SU-DHL-6 (cell line): ENCODE measurements around the gene USP11.

Experiments
- H2AFZ ChIP-seq: fragments of 200-600 bp; sonication (generic); 2 replicates; pipeline ENCODE4 v1.6.1; 2014; ENCODE audit warnings: low read depth, mild to moderate bottlenecking, moderate library complexity, mixed read lengths, antibody characterized with exemption, low read length; ENCODE audit not compliant: severe bottlenecking
- H3F3A ChIP-seq: fragments of 200-600 bp; shearing (Covaris generic); 2 replicates; pipeline ENCODE4 v1.6.0; 2016; ENCODE audit warnings: antibody characterized with exemption, mild to moderate bottlenecking; ENCODE audit not compliant: insufficient read depth
- H3K27ac ChIP-seq: fragments of 200-600 bp; sonication (generic); 2 replicates; pipeline ENCODE4 v1.5.1; 2016; ENCODE audit warnings: low read depth, mild to moderate bottlenecking, low read length, moderate library complexity, mixed read lengths
- H3K27me3 ChIP-seq: fragments of 200-600 bp; sonication (generic), shearing (Covaris generic); 2 replicates; pipeline ENCODE4 v1.6.0; 2014; ENCODE audit warnings: mild to moderate bottlenecking, low read length
- H3K36me3 ChIP-seq: fragments of 200-600 bp; sonication (generic); 2 replicates; pipeline ENCODE4 v1.6.1; 2014; ENCODE audit warnings: mild to moderate bottlenecking, low read length, mixed read lengths
- H3K4me2 ChIP-seq: fragments of 300-600, 200-600 bp; shearing (Covaris generic), sonication (generic); 2 replicates; pipeline ENCODE4 v1.6.0; 2014; ENCODE audit warnings: low read length, low read depth, mild to moderate bottlenecking; ENCODE audit not compliant: poor library complexity, severe bottlenecking
- H3K4me3 ChIP-seq: fragments of 200-600 bp; sonication (generic); 2 replicates; pipeline ENCODE4 v1.5.1; 2014; ENCODE audit warnings: antibody characterized with exemption, low read length, mild to moderate bottlenecking, mixed read lengths; ENCODE audit not compliant: insufficient read depth, poor library complexity, severe bottlenecking
- H3K79me2 ChIP-seq: fragments of 200-600 bp; sonication (generic); 2 replicates; pipeline ENCODE4 v1.6.1; 2014; ENCODE audit warnings: mild to moderate bottlenecking, low read length, moderate library complexity; ENCODE audit not compliant: insufficient read depth
- H3K9ac ChIP-seq: fragments of 200-600 bp; sonication (generic); 2 replicates; pipeline ENCODE4 v1.7.0; 2014; ENCODE audit warnings: mild to moderate bottlenecking, low read length
- H3K9me2 ChIP-seq: fragments of 200-600 bp; sonication (generic); replicated peaks from 2 replicates; pipeline ENCODE4 v1.6.1; 2014; ENCODE audit warnings: low read length; ENCODE audit not compliant: insufficient read depth
- H3K9me3 ChIP-seq: fragments of 200-600 bp; sonication (generic); 2 replicates; pipeline ENCODE4 v1.6.1; 2014; ENCODE audit warnings: low read length, mixed read lengths; ENCODE audit not compliant: insufficient read depth
- H4K20me1 ChIP-seq: fragments of 200-600 bp; sonication (generic); 2 replicates; pipeline ENCODE4 v1.6.1; 2014; ENCODE audit warnings: low read depth, mild to moderate bottlenecking, antibody characterized with exemption, low read length, moderate library complexity, mixed read lengths
- EZH2phosphoT487 ChIP-seq: fragments of 200-600 bp; sonication (generic), shearing (Covaris generic); conservative IDR thresholded peaks from 2 replicates; pipeline ENCODE4 v1.6.1; 2018; ENCODE audit warnings: mild to moderate bottlenecking, antibody characterized with exemption, low read length, moderate library complexity, mixed read lengths
- TF ChIP-seq, protein P1 (sequence below): fragments of 200-600 bp; sonication (generic); IDR thresholded peaks from one replicate; pipeline ENCODE4 v1.5.1; 2017; ENCODE audit warnings: antibody characterized with exemption, mild to moderate bottlenecking, low read length, moderate library complexity; ENCODE audit not compliant: insufficient read depth, poor library complexity, severe bottlenecking

Gene USP11

DNA sequence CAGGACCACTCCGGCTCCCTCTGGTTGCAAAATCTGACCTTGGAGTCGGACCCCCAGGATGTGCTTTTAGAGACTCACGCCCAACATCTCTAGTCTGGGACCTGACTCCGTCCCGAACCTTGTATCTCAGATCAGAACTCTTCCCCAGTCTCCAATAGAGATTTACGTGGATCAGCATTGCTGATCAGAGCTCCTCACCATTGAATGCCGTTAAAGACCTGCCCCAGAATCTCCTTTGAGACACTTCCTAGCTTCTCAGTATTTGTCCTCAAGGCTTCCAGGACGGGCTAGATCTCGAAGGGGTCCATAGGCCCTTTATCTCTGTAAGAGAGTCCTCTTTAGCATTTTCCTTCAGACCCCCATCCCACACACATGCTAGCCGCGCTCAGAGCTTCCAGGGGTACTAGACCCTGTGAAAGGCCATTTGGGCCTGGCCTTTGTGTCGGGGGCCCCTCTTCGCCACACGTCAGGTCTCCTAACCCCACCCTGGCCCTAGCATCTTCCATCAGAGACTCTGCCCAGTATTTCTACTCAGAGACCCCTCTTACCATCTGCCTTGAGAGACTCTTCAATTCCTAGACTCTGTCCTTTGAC lies 38.5 kb upstream of the USP11 start:
- peak overlapping the region; percentile 93 for H3K27ac ChIP-seq
- H2AFZ ChIP-seq, result no peak overlapping the region
- peak overlapping the region; percentile 94 for H3K9ac ChIP-seq
- H3K79me2 ChIP-seq, result peaks cover 53% of the 10 kb centered on the region
- no peak for TF ChIP-seq EZH2phosphoT487
- no peaks in the 10 kb centered on the region for H4K20me1 ChIP-seq
- H3F3A ChIP-seq, result peaks cover 23% of the 10 kb centered on the region
- H3K9me2 ChIP-seq, result no peaks in the 10 kb centered on the region
- no peaks in the 10 kb centered on the region for H3K27me3 ChIP-seq
- peak overlapping the region; percentile 65 for H3K4me3 ChIP-seq
- peak overlapping the region; percentile 91 for H3K4me2 ChIP-seq
- H3K9me3 ChIP-seq, result no peaks in the 10 kb centered on the region
- no peaks in the 10 kb centered on the region for H3K36me3 ChIP-seq

DNA sequence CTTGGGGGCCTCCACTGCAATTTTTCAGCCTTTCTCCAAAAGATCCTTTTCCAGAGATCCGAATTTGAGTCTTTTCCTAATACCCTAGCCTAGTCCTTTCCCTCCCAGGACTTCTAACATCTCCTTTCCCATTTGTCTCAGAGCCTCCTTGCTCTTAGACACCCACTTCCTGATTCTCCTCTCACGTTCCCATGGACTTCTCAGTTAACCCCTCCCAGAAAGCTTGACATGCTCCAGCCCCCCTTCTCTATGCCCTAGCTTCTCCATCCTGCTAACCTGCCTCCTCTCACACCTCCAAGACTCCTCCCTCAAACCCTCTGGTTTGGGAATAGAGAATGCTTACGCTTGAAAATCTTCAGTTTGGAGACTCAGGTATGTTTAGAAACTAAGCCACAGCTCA lies 36.7 kb upstream of the USP11 start:
- Histone ChIP-seq H3K9me2 (no peaks in the 10 kb centered on the region), H3K4me3 (no peak overlapping the region), H3K36me3 (no peaks in the 10 kb centered on the region), H3K27me3 (no peaks in the 10 kb centered on the region), H3K9ac (no peak overlapping the region), H3K9me3 (no peaks in the 10 kb centered on the region), H3K4me2 (peak overlapping the region; percentile 24), H3K79me2 (peaks cover 53% of the 10 kb centered on the region), H3F3A (peaks cover 19% of the 10 kb centered on the region), H3K27ac (no peak overlapping the region), H2AFZ (no peak overlapping the region), H4K20me1 (no peaks in the 10 kb centered on the region)
- TF ChIP-seq, protein P1, sequence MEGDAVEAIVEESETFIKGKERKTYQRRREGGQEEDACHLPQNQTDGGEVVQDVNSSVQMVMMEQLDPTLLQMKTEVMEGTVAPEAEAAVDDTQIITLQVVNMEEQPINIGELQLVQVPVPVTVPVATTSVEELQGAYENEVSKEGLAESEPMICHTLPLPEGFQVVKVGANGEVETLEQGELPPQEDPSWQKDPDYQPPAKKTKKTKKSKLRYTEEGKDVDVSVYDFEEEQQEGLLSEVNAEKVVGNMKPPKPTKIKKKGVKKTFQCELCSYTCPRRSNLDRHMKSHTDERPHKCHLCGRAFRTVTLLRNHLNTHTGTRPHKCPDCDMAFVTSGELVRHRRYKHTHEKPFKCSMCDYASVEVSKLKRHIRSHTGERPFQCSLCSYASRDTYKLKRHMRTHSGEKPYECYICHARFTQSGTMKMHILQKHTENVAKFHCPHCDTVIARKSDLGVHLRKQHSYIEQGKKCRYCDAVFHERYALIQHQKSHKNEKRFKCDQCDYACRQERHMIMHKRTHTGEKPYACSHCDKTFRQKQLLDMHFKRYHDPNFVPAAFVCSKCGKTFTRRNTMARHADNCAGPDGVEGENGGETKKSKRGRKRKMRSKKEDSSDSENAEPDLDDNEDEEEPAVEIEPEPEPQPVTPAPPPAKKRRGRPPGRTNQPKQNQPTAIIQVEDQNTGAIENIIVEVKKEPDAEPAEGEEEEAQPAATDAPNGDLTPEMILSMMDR, result no peak
- no peak for TF ChIP-seq EZH2phosphoT487

DNA sequence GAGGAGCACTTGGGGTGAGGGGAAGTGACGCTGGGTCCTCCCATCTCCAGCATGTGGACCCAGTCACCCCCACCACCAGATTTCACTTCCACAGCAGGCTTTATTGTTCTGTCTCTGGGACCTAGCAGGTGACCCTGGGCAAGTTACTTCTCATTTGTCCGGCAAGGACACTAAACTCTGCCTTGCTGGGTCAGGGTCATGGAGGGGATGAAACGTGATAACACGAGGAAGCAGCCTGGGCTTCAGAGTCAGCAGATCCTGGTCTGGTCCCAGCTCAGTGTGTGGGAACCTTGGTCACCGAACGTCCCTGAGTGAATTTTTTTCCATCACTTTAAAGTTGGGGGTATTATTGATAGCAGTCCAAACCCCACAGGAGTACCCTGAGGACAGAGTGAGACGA lies 35.3 kb upstream of the USP11 start:
- Histone ChIP-seq H3K27me3 (no peaks in the 10 kb centered on the region), H3K36me3 (no peaks in the 10 kb centered on the region), H4K20me1 (no peaks in the 10 kb centered on the region), H2AFZ (no peak overlapping the region), H3K4me3 (no peak overlapping the region), H3K9ac (no peak overlapping the region), H3K79me2 (peaks cover 49% of the 10 kb centered on the region), H3K4me2 (no peak overlapping the region), H3K9me3 (no peaks in the 10 kb centered on the region), H3F3A (peaks cover 9% of the 10 kb centered on the region; the same call in 1 of the 2 replicates), H3K27ac (no peak overlapping the region), H3K9me2 (no peaks in the 10 kb centered on the region)
- TF ChIP-seq, protein P1, result no peak
- no peak for TF ChIP-seq EZH2phosphoT487

GRCh38 chrX:47198026-47198686 lies 34.7 kb upstream of the USP11 start:
- Histone ChIP-seq H4K20me1 (no peaks in the 10 kb centered on the region), H3K9me2 (no peaks in the 10 kb centered on the region), H3K4me3 (no peak overlapping the region), H3K9me3 (no peaks in the 10 kb centered on the region), H3K4me2 (no peak overlapping the region), H3F3A (peaks cover 3% of the 10 kb centered on the region; the same call in 1 of the 2 replicates), H3K27me3 (no peaks in the 10 kb centered on the region), H3K27ac (no peak overlapping the region), H3K9ac (no peak overlapping the region), H2AFZ (no peak overlapping the region), H3K79me2 (peaks cover 49% of the 10 kb centered on the region), H3K36me3 (no peaks in the 10 kb centered on the region)
- TF ChIP-seq, protein P1, result no peak
- no peak for TF ChIP-seq EZH2phosphoT487
